GM18502 (cell line): Measurements from ENCODE around the gene PPIC.
A peak's percentile ranks its signal among the peaks of the same experiment; 100 is the strongest.

Source experiments
- ATAC-seq: cut with Tn5 transposase; IDR thresholded peaks from one replicate; pipeline ENCODE4 v1.9.1; 2021; ENCODE audit warnings: mild to moderate bottlenecking; ENCODE audit not compliant: unreplicated experiment, poor library complexity

PPIC gene

GRCh38 chr5:123036391-123037103, at the start of gene PPIC:
Gene PPIC (minus strand): TSS chr5:123036725. CDS start chr5:123036625, 100 bp downstream.
- ATAC-seq: peak; percentile 69

- no peak for ATAC-seq
These were observed 49.2 kb upstream of the PPIC start for GRCh38 chr5:123085638-123086286.

GRCh38 chr5:123084730-123085605, 48.4 kb upstream of the PPIC start:
- ATAC-seq: no peak

DNA sequence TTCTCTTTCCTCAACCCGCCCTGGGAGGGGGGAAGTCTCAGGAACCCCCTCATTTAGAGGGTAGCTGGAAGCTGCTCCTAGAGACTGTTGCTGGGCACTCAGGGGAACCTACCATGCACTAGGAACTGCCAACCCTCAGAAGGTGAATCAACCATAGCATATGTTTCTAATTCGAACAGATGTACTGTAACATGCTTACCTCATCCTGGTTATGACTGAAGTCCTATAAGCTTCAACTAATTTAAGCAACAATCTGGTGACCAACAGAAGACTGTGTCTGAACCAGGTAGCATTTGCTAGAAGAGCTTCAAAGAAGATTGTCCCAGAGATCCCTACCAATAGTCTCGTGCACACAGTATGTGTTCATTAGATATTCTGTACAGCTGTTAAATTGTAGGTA, 46.8 kb upstream of the PPIC start:
- no peak for ATAC-seq

DNA sequence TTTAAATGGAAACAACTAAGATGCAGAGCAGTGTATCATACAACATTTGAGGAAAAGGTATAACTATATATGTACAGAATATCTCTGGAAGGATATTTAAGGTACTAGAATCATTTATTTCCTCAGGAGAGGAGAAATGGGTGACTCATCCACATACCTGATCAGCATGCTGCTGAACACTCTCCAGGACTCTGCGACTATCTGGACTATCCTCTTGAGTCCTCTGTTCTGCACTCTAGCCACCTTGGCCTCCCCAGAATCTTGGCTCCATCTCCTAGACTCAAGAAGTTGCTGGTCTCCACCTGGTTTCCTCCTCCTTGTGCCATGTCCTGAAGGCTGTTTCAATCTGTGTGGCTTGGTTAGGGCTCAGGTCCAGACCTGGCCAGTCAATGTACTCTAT, 43.7 kb upstream of the PPIC start:
- ATAC-seq: no peak

GRCh38 chr5:123075521-123076163, 39.1 kb upstream of the PPIC start:
- no peak for ATAC-seq

- no peak for ATAC-seq
These were observed 31.9 kb upstream of the PPIC start for GRCh38 chr5:123068368-123068938.

DNA sequence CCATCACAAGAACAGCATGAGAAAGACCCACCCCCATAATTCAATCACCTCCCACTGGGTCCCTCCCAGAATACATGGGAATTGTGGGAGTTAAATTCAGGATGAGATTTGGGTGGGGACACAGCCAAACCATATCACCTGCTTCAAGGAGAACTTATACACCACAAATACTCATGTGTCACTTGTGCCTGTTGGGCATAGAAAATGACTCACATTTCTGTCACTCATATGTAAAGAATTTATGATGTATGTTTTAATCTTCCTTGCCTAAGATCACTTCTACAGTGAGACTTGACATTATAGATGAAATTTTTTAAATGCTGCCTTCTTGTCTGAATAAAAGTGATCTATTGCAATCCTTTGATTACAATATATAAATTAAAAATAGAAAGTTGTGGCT, 29.5 kb upstream of the PPIC start:
- ATAC-seq: no peak

DNA sequence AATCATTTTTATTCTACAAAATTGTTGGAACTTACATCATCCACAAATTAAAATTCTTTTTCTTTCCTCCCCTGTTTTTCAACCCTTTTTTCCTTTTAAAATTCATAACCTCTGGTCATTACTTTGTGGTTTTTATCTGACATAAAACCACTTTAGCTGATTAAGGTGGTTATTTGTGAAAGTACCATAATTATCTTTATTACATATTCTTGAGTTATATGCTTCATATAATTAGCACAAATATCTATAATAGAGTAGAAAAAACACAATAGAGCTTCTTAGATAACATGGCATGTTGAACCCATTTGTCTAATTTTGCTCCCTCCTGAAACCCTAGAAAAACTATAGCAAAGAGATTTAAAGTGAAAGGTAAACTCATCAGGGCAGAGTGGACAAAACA, 22.9 kb upstream of the PPIC start:
- no peak for ATAC-seq

GRCh38 chr5:123051206-123051605, 14.7 kb upstream of the PPIC start:
- no peak for ATAC-seq

DNA sequence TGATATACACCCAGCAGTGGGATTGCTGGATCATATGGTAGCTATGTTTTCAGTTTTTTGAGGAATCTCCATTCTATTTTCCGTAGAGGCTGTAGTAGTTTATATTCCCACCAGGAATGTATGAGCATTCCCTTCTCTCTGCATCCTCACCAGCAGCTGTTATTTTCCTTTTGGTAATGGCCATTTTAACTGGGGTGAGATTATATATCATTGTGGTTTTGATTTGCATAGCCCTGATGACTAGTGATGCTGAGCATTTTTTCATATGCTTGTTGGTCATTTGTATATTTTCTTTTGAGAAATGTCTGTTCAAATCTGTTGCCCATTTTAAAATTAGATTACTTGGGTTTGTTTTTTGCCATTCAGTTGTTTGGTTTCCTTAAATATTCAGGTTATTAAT, 11.2 kb upstream of the PPIC start:
- no peak for ATAC-seq

DNA sequence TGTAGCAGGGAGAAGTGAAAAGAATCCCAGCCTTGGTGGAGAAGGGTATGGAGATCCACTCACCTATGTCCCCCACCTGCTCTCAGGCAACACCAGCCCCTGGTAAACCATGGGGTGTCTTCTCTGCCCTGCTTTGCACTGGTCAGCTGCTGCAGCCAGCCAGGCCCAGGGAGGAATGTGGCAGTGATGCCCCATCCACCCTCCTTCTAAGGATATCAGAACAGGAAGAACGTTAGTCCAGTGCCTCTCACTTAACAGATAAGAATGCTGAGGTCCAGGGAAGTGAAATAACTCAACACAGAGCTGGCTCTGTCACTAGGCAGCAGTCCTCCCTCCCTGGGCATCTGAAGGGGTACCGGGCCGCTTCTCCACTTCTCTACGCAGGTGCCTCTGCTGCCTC, 9.7 kb upstream of the PPIC start:
- no peak for ATAC-seq

- no peak for ATAC-seq
These were observed 8.5 kb upstream of the PPIC start for GRCh38 chr5:123044926-123045617.

DNA sequence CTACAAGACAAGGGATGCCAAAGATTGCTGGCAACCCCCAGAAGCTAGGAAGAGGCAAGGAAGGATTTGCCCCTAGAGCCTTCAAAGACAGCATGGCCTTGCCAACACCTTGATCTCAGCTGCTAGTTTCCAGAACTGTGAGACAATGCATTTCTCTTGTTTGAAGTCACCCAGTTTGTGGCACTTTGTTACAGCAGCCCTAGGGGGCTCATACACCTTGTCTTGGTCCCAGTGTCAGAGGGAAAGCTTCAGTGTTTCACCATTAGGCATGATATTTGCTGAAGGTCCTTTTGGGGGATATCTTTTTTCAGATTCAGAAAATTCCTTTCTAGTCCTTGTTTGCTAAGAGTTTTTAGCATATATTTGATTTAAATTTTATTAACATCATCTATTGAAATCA, 3.1 kb upstream of the PPIC start:
- ATAC-seq: no peak

DNA sequence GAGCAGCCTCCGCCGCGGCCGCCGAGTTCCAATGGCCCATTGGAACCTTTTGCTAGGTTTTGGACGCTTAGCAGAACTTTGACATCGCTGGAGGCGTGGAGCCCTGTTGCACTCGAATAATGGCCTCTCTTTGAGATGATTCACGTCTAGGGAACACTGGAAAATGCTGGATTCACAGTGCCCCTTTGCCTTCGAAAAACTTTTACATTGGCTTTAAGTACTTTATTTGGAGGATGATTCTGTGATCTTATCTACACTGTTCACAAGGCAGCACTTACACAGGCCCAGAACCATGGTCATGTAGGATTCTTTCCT, 536 bp upstream of the PPIC start:
- no peak for ATAC-seq

GRCh38 chr5:123035918-123036390, 571 bp downstream of the PPIC start:
- ATAC-seq: peak; percentile 9

GRCh38 chr5:123035360-123035917, 1.1 kb downstream of the PPIC start:
- peak; percentile 10 for ATAC-seq

DNA sequence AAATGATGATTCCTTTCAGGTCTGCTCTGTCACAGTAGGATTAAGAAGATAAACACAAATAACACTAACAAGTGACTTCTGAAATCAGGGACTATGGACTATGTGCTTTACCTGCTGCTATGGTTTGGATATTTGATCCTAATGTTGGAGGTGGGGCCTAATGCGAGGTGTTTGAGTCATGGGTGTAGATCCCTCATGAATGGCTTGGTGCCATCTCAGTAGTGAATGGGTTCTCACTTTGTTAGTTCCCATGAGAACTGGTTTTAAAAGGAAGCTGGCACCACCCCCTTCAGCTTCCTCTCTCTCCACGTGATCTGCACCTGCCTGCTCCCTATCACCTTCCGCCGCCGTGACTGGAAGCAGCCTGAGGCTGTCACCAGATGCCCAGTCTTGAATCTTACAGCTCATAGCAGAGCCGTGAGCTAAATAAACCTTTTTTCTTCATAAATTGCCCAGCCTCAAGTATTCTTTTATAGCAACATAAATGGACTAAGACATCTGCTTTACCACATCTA, 3.3 kb downstream of the PPIC start:
- ATAC-seq: no peak

GRCh38 chr5:123028222-123028621, 8.3 kb downstream of the PPIC start:
- no peak for ATAC-seq
